Inflammatory macrophage (primary cell): ENCODE data around the gene PON1.

Source experiments
- DNase-seq, 2 donors: peaks; one replicate each; pipeline ENCODE4 v3.0.0-alpha.2; 2020 to 2022

PON1 gene

DNA sequence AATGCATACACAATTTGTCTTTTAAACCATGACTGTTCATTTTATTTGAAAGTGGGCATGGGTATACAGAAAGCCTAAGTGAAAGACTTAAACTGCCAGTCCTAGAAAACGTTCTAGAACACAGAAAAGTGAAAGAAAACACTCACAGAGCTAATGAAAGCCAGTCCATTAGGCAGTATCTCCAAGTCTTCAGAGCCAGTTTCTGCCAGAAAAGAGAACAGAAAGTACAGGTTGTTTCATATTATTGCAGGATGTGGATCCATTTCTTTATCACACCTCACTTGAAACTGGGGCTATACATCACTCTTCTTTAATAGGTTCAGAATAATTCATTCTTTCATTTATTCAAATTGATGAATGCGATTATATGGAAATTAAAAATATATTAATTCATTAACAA is 7.7 kb downstream of the PON1 start:
- no peak for DNase-seq

DNA sequence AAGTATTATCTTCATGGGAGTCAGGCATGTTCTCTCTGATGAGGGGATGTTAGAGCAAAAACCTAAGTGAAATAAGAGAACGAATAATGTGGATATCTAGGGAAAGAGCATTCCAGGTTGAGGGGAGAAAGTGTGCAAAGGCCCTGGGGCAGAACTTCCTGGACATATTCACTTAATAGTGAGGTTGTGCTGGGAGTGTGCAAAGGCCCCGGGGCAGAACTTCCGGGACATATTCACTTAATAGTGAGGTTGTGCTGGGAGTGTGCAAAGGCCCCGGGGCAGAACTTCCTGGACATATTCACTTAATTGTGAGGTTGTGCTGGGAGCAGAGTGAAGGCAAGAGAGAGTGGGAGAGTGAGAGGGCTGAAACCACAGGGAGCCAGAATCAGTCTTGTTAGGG is 11.8 kb downstream of the PON1 start:
- no peak for DNase-seq

- DNase-seq = no peak
Observed at GRCh38 chr7:95311389-95311788, 12.9 kb downstream of the PON1 start.

DNA sequence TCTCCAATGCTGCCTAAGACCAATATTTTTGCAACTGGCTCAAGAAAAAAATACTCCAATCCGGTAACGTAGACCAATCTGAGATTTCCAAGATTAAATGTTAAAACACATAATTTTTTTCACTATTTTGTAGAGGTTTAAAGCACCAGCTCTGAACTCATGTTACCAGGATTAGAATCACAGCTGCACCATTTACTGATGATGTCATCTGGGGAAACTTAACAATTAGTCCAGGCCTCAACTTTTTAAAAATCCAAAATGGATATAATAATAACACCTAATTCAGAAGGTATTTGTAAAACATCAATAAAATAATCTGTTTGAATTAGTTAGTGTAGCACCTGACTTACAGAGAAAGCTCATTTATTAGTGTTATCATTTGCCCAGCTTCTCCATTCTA is 14.4 kb downstream of the PON1 start:
- no peak for DNase-seq

DNA sequence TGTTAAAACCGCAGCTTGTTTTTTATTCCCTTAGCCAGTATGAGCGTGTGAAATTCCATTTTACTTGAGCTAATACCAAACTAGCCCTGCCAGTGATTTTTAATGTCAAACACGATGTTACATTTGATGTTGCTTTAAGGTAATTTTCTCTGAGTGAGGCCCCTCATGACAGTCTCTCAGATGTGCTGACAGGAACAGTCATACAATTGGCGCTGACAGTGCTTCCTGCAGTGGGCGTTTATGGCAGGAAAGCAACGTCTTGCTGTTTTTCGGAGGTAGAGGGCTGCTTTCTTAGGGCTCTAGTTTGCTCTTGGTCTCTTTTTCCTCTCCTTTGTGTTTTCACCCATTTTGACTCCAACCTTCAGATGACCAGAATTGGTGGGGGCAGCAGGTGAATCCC is 19.3 kb downstream of the PON1 start:
- DNase-seq = no peak

DNA sequence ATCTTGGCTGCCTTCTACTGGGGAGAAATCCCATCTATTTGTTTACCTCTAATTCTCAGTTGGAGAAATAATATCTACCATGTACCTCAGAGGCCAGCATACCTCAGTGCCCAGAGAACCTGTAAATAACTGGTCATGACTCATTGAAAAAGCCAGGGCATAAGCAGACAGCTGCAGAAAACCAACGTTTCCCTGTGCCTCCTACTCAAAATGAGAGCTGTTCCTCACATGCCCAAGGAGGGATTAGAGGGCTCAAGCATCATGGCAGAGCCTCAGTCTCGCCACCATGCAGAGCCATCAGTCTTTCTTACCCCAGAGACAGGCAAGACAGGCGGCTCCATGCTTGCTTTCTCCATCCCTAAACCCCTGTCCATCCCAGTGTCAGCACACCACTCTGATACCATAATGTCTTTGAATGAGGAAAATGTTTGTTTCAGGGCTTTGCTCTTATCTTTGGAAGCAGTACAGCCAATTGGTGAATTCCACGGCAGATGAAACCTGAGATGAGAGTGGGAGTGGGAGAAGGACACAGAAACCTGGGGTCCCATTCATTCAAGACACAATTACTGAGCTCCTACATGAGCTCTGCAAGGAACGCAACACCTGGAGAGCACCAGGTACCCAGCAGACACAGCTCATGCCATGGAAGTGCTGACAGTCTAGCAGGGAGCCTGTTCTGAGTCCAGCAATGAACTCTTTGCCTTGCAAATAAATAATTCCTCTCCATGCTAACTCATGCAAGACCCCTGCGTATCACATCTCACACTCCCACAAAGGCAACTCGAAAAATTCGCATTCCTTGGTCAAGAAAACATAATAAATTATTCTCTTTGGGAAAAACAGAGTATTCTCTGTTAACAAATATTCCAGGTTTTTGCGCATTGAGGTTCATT is 21.1 kb downstream of the PON1 start:
- DNase-seq = no peak

DNA sequence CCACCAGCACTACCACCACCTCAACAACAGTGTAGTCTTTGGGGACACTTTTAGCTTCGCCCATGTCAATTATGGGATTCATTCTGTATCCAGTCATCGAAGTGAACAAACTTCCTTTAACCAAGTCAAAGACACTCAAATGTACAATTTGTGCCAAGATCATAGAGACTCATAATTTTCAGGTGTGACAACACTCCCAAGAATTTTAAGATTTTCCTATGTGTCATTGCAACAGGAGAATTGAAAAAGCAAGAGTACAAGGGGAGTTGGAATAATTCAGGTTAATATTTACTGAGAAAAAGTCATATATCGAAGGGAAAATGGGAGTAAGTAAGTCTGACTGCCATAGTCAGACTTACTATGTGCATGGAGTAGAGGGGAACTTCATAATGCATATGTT is 26.2 kb downstream of the PON1 start:
- DNase-seq = no peak

DNA sequence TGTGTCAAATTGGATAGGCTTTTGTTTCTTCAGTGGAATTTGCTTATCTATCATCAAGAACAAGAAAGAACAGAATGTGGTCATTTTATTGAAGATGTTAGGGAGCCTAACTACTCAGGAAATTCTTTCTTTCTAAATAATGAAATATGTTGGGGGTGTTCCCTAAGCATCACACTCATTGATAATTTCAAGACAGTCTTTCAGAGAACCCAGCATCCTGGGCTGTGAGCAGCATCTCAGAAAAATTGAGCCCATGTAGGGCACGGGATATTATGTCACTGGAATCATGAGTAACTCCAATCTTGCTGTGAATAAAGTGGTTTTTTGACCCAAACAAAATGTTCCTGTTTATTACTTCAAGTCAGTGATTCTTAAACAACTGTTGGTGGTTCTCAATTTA is 27.3 kb downstream of the PON1 start:
- no peak for DNase-seq

DNA sequence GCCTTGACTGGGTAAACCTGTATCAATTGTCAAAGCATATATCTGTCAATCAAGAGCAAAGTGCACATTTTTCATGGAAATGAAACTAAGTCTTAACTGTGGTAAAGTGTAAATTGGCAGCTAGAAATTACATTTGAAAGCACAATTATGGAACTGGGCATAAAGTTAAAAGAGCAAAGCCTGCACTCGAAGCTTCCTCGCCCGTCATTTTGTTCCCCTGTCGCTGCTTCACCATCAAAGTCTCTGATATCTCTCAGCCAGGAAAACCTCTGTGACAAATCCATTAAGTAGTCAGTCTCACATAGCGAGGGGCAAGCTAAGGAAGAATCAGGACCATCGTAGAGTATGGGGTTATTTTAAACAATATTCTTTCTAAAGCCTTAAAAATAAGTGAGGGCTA is 27.9 kb downstream of the PON1 start:
- no peak for DNase-seq

GRCh38 chr7:95295397-95295796 is 28.9 kb downstream of the PON1 start:
- no peak for DNase-seq

- no peak for DNase-seq
Observed at GRCh38 chr7:95290166-95290830, 34.0 kb downstream of the PON1 start.

DNA sequence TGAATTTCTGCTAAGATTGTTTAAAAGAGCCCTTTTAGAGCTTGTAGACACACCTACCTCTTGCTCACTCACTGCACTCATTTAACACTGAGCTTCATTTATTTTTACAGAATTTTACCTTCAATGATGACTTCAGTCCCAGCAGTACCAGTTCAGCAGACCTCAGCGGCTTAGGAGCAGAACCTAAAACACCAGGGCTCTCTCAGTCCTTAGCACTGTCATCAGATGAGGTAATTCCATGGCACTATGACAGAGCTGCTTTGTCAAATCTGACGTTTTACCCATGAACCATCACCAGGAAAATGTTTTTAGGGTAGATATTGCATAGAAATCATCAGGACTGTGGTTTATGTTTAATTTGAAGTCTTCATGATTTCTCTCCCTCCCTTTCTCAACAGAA is 38.2 kb downstream of the PON1 start:
- no peak for DNase-seq

- no peak for DNase-seq
Observed at GRCh38 chr7:95279417-95279816, 44.9 kb downstream of the PON1 start.

DNA sequence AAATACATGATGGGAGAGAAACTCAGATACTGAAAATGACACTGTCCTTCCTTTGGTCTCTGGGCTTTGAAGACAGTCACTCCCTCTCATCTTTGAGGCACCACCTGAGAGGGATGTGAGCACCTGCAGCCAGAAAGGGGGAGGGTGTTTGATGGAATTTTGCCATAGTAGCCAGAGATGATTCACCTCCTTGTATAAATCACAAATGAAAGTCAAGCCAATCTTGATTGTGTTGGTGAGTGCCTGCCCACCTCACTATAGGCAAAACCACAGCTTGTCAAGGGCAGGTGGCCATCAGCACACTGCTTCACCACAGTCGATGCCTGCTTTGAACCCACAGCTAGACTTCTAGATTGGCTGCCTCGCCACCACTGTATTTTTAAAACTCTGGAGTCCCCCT is 48.2 kb downstream of the PON1 start:
- DNase-seq = no peak

GRCh38 chr7:95269640-95270039 is 54.7 kb downstream of the PON1 start:
- no peak for DNase-seq

DNA sequence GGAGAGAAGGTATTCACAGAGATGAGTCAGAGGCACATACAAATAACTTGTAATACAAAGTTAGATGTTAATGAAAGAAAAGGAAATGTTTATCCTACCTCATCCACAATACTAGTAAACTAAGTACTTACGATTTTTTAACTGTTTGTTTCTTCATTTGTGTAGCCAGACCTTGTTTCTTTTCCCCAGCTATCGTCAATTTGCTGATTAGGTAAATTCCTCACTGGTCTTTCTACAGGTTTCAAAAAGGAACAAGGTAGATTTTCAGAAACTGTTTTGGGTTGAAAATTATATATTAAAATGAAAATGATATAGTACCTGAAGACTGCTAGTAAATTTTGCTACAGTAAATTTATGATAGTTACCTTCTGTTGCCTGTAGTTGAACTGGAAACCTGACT is 56.6 kb downstream of the PON1 start:
- no peak for DNase-seq

DNA sequence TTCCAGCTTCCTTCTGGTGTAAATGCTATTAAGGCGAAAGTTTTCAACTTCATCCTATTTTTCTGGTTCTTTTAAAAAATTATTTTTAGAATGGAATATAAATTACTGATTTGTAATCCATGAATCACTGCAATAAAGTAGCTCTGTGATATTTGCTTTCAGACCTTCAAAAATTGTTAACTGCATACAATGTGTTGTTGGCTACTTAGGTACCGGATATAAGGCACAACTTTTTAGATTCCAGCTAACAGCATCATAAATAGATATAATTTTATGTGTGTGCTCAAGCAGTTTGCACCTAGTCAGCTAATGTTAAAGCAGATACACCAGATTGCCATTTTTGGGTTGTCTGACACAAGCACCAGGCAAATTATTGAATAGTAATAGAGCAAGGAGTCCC is 58.7 kb downstream of the PON1 start:
- no peak for DNase-seq

- no peak for DNase-seq
Observed at GRCh38 chr7:95264363-95264891, 59.9 kb downstream of the PON1 start.

DNA sequence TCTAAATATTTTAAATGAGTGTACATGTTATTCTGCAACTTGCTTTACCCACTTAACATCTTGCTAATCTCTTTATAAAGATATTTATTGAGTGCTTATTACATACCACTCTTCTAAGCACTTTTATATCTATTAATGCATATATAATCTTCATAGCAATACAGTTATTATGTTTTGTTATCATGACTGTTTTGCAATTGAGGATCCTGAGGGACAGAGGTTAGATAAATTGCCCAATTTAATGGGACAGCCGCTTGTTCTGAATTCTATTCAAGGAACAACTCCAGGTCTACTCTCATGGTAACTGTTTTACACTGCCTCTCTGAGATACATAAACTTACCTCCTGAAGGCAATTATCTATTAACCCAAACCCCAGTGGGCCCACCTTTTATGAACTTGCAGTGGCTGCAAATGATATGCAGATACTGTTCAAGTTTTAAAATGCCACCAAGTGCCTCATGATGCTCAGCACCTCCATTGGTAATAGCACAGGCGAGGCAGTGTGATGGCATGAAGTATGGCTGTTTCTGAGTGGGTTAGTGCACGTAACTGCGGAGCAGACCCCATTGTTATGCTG is 60.5 kb downstream of the PON1 start:
- no peak for DNase-seq

GRCh38 chr7:95262875-95263274 is 61.5 kb downstream of the PON1 start:
- DNase-seq = no peak

DNA sequence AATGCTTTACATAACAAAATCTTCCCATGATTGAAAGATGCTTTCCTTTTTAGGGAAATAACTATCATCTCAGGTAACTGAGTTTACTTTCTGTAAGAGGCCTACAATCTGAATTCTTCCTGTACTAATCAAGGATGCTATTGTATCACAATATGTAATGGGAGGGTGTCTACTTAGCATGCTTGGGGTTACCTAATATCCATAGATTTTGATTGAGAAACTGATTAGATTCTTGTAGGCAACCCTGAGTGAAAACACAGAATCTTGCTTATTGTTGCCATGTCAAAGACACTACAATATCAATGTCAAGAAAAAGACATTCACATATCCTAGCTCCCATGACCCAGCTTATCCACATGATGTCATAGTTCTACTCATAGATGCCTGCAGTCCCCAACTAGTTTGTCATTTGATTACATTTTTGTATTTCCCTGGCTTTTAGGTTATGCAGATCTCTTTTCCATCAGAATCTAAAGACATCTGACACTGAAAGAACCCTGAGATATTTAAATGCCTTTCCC is 62.4 kb downstream of the PON1 start:
- DNase-seq = no peak

DNA sequence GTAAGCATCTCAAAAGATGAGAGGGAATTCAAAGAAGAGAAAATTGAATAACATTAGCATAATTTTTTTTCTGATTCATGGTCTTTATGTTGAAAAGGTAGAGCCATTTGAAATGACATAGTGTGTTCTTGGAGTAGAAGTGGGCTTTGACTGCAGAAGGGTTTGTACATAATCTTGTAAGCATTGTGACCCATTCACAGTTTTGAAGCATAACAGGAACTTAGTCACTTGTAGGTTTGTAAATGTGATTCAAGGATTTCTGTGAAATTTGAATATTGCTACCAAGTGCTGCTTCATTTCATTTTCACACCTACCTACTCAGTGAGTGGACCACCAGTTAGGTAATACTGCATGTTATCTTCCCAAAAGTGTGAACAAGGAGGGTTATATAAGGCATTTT is 68.6 kb downstream of the PON1 start:
- no peak for DNase-seq

GRCh38 chr7:95253986-95254385 is 70.3 kb downstream of the PON1 start:
- DNase-seq = no peak

DNA sequence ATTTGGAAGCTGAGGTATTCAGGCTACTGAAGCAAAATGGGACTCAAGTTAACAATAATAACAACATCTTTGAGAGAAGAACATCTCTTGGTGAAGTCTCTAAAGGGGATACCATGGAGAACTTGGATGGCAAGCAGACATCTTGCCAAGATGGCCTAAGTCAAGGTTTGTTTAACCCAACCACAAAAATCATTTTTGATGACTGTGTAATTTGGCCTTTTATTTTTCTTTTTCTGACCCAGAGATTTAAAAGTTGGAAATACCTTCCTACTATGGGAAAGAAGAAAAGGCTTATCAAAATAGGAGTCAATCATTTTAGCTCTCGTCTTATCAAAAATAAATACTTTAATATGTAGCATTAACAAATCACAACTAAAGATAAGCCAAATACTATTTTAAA is 72.4 kb downstream of the PON1 start:
- DNase-seq = no peak
